ENCODE measurements around the gene BCAS3.

- TF ChIP-seq EGR1 (IDR thresholded peaks at IDR 0.05) (no peak), TEAD4 (IDR thresholded peaks at IDR 0.05) (no peak), MAX (IDR thresholded peaks at IDR 0.05) (no peak), EP300 (IDR thresholded peaks at IDR 0.05; ENCODE audit: borderline replicate concordance) (no peak), RAD21 (IDR thresholded peaks at IDR 0.05; ENCODE audit: low read depth) (no peak), TAF1 (IDR thresholded peaks at IDR 0.05; ENCODE audit: low read depth) (no peak), ZBTB7A (IDR thresholded peaks at IDR 0.05; ENCODE audit: low read depth) (no peak), FOXM1 (IDR thresholded peaks at IDR 0.05; ENCODE audit: borderline replicate concordance, low read depth) (no peak), NFIC (IDR thresholded peaks at IDR 0.05) (no peak)
- TF ChIP-seq, protein P1, sequence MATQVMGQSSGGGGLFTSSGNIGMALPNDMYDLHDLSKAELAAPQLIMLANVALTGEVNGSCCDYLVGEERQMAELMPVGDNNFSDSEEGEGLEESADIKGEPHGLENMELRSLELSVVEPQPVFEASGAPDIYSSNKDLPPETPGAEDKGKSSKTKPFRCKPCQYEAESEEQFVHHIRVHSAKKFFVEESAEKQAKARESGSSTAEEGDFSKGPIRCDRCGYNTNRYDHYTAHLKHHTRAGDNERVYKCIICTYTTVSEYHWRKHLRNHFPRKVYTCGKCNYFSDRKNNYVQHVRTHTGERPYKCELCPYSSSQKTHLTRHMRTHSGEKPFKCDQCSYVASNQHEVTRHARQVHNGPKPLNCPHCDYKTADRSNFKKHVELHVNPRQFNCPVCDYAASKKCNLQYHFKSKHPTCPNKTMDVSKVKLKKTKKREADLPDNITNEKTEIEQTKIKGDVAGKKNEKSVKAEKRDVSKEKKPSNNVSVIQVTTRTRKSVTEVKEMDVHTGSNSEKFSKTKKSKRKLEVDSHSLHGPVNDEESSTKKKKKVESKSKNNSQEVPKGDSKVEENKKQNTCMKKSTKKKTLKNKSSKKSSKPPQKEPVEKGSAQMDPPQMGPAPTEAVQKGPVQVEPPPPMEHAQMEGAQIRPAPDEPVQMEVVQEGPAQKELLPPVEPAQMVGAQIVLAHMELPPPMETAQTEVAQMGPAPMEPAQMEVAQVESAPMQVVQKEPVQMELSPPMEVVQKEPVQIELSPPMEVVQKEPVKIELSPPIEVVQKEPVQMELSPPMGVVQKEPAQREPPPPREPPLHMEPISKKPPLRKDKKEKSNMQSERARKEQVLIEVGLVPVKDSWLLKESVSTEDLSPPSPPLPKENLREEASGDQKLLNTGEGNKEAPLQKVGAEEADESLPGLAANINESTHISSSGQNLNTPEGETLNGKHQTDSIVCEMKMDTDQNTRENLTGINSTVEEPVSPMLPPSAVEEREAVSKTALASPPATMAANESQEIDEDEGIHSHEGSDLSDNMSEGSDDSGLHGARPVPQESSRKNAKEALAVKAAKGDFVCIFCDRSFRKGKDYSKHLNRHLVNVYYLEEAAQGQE (IDR thresholded peaks at IDR 0.05; ENCODE audit: low read depth): no peak
Measured at GRCh38 chr17:61247439-61247838, 569.8 kb downstream of the BCAS3 start.

Measured in Ishikawa (cell line).